H1 (cell line): Measurements from ENCODE around the gene TNFAIP8L3. TPM values are rescaled to one million over a fixed set of nuclear protein-coding genes. Genes with fewer than 3 reads are reported as not detected.

Source experiments
- CTCF ChIA-PET: fragments of 300-600 bp; sonication (Branson Sonifier 250); formaldehyde crosslinking; loops from one replicate; lab custom pipeline; 2021; ENCODE audit not compliant: partially characterized antibody; lab: Charles Lee
- POLR2A ChIA-PET: fragments of 300-600 bp; sonication (Branson Sonifier 250); formaldehyde crosslinking; loops from one replicate; lab custom pipeline; 2021; ENCODE audit warnings: inconsistent platforms; ENCODE audit not compliant: partially characterized antibody; lab: Charles Lee
- DNase-seq, 2 experiments: peaks; one replicate each; pipeline versions ENCODE4 v3.0.0 to v3.0.0-alpha.2; 2010 to 2022; ENCODE audit warnings: low spot score in 2 of 2, low read depth in 1 of 2, mixed read lengths in 1 of 2
- FAIRE-seq: peaks from 2 replicates; lab custom pipeline; 2011; peaks lifted over from hg19 to GRCh38; lab: Jason Lieb, UNC
- H2AFZ ChIP-seq: 2 replicates; pipeline ENCODE4 v1.8.1; 2012; ENCODE audit warnings: low read length, inconsistent platforms
- H2AK5ac ChIP-seq: 2 replicates; pipeline ENCODE4 v1.6.1; 2013; ENCODE audit warnings: low read depth, low read length
- H2BK120ac ChIP-seq: replicated peaks from 2 replicates; pipeline ENCODE3; 2013; ENCODE audit warnings: low read depth, low read length, inconsistent platforms
- H2BK12ac ChIP-seq: 2 replicates; pipeline ENCODE4 v1.6.1; 2013; ENCODE audit warnings: low read depth, low read length
- H2BK15ac ChIP-seq: 2 replicates; pipeline ENCODE4 v1.6.1; 2013; ENCODE audit warnings: low read length
- H2BK20ac ChIP-seq: 2 replicates; pipeline ENCODE4 v1.6.1; 2013; ENCODE audit warnings: low read length
- H2BK5ac ChIP-seq: 2 replicates; pipeline ENCODE4 v1.6.1; 2013; ENCODE audit warnings: low read depth, low read length
- H3K14ac ChIP-seq: 2 replicates; pipeline ENCODE4 v1.6.1; 2013; ENCODE audit warnings: inconsistent platforms; ENCODE audit not compliant: insufficient read length
- H3K18ac ChIP-seq: 2 replicates; pipeline ENCODE4 v1.6.1; 2013; ENCODE audit warnings: low read length; ENCODE audit errors: extremely low read depth
- H3K23ac ChIP-seq: 2 replicates; pipeline ENCODE4 v1.6.1; 2013; ENCODE audit warnings: inconsistent platforms; ENCODE audit not compliant: insufficient read length
- H3K23me2 ChIP-seq: 2 replicates; pipeline ENCODE4 v1.6.1; 2013; ENCODE audit warnings: low read depth, low read length
- H3K27ac ChIP-seq: 2 replicates; pipeline ENCODE4 v1.6.1; 2011; ENCODE audit warnings: low read depth, low read length, inconsistent platforms
- H3K27me3 ChIP-seq, 4 experiments: replicated peaks in 1 of 4; 1 replicate in 1 of 4; 2 replicates in 3 of 4; pipeline versions ENCODE4 v1.6.1 to v1.8.1; 2011 to 2013; ENCODE audit warnings: low read length in 3 of 4, mild to moderate bottlenecking in 3 of 4, inconsistent platforms in 2 of 4, mixed read lengths in 2 of 4, moderate library complexity in 1 of 4; ENCODE audit not compliant: control insufficient read depth in 3 of 4, insufficient read depth in 3 of 4; ENCODE audit errors: extremely low read depth in 1 of 4
- H3K36me3 ChIP-seq, 4 experiments: 2 replicates each; pipeline versions ENCODE4 v1.6.1 to v1.8.1; 2011 to 2013; ENCODE audit warnings: mild to moderate bottlenecking in 4 of 4, low read length in 3 of 4, moderate library complexity in 2 of 4, control low read depth in 1 of 4, inconsistent platforms in 1 of 4; ENCODE audit not compliant: insufficient read depth in 4 of 4, control insufficient read depth in 2 of 4
- H3K4ac ChIP-seq: replicated peaks from 2 replicates; pipeline ENCODE3; 2013; ENCODE audit warnings: low read length, low read depth, mixed read lengths, inconsistent platforms; ENCODE audit not compliant: insufficient read length
- H3K4me1 ChIP-seq, 4 experiments: replicated peaks in 1 of 4; 1 replicate in 1 of 4; 2 replicates in 3 of 4; pipeline versions ENCODE4 v1.6.1 to v1.8.1; 2011 to 2013; ENCODE audit warnings: low read length in 3 of 4, inconsistent platforms in 2 of 4, mixed read lengths in 1 of 4; ENCODE audit not compliant: insufficient read depth in 4 of 4, control insufficient read depth in 3 of 4
- H3K4me2 ChIP-seq, 2 experiments: 2 replicates each; pipeline versions ENCODE4 v1.6.1 to v1.8.1; 2011 to 2013; ENCODE audit warnings: low read depth in 2 of 2, low read length in 2 of 2, control low read depth in 1 of 2, inconsistent platforms in 1 of 2, mild to moderate bottlenecking in 1 of 2; ENCODE audit not compliant: insufficient read depth in 1 of 2
- H3K4me3 ChIP-seq, 4 experiments: fragments of 200-600, 300-600 bp in 1 of 4; sonication (generic), shearing (Covaris generic), sonication (Bioruptor Twin) in 1 of 4; 2 replicates each; pipeline versions ENCODE4 v1.5.1 to v1.8.1; 2011 to 2016; ENCODE audit warnings: low read length in 4 of 4, low read depth in 3 of 4, control low read depth in 2 of 4, inconsistent platforms in 2 of 4, mild to moderate bottlenecking in 2 of 4, mixed read lengths in 1 of 4, moderate library complexity in 1 of 4; ENCODE audit not compliant: insufficient read depth in 2 of 4; ENCODE audit errors: extremely low read depth in 1 of 4
- H3K56ac ChIP-seq: replicated peaks from 2 replicates; pipeline ENCODE3; 2013; ENCODE audit warnings: low read depth, mild to moderate bottlenecking, mixed read lengths, low read length, inconsistent platforms; ENCODE audit not compliant: insufficient read length
- H3K79me1 ChIP-seq: 2 replicates; pipeline ENCODE4 v1.6.1; 2013; ENCODE audit warnings: low read depth, low read length, control low read depth
- H3K79me2 ChIP-seq, 2 experiments: 2 replicates each; pipeline versions ENCODE4 v1.6.1 to v1.8.1; 2012 to 2013; ENCODE audit warnings: low read length in 2 of 2, mild to moderate bottlenecking in 2 of 2, inconsistent platforms in 1 of 2; ENCODE audit not compliant: insufficient read depth in 2 of 2, control insufficient read depth in 1 of 2
- H3K9ac ChIP-seq, 4 experiments: replicated peaks in 1 of 4; 1 replicate in 1 of 4; 2 replicates in 3 of 4; pipeline versions ENCODE4 v1.6.1 to v1.8.1; 2011 to 2013; ENCODE audit warnings: low read depth in 3 of 4, low read length in 3 of 4, control low read depth in 2 of 4, mild to moderate bottlenecking in 2 of 4, moderate library complexity in 2 of 4, inconsistent platforms in 1 of 4; ENCODE audit errors: extremely low read depth in 1 of 4
- H3K9me3 ChIP-seq, 2 experiments: 2 replicates each; pipeline versions ENCODE4 v1.6.1 to v1.8.1; 2012 to 2013; ENCODE audit warnings: mild to moderate bottlenecking in 2 of 2, moderate library complexity in 2 of 2, control low read depth in 1 of 2, inconsistent platforms in 1 of 2, low read depth in 1 of 2, low read length in 1 of 2, mixed read lengths in 1 of 2; ENCODE audit not compliant: insufficient read depth in 2 of 2
- H4K20me1 ChIP-seq, 2 experiments: replicated peaks in 1 of 2; 2 replicates each; pipeline versions ENCODE3 to v1.8.1; 2011 to 2013; ENCODE audit warnings: inconsistent platforms in 2 of 2, low read length in 2 of 2, mild to moderate bottlenecking in 1 of 2; ENCODE audit not compliant: insufficient read depth in 2 of 2, control insufficient read depth in 1 of 2
- H4K5ac ChIP-seq: 2 replicates; pipeline ENCODE4 v1.6.1; 2013; ENCODE audit warnings: low read length, low read depth, mixed read lengths, inconsistent platforms; ENCODE audit not compliant: insufficient read length
- H4K8ac ChIP-seq: 2 replicates; pipeline ENCODE4 v1.8.0; 2013; ENCODE audit warnings: mild to moderate bottlenecking, moderate library complexity, low read length, inconsistent platforms; ENCODE audit not compliant: insufficient read depth; ENCODE audit errors: extremely low read depth
- H4K91ac ChIP-seq: replicated peaks from 2 replicates; pipeline ENCODE3; 2013; ENCODE audit warnings: low read length, mixed read lengths, inconsistent platforms; ENCODE audit not compliant: insufficient read length
- ATF2 ChIP-seq: IDR thresholded peaks from 2 replicates; pipeline ENCODE4 v1.6.1; 2012; ENCODE audit warnings: low read length, inconsistent platforms
- CBX5 ChIP-seq: fragments of 300-800, 300-1000 bp; sonication (generic); IDR thresholded peaks from 2 replicates; pipeline ENCODE4 v1.7.1; 2016; ENCODE audit warnings: antibody characterized with exemption, low read length, low read depth
- CBX8 ChIP-seq: fragments of 300-800, 300-1000 bp; sonication (generic); IDR thresholded peaks from 2 replicates; pipeline ENCODE4 v1.7.1; 2016; ENCODE audit warnings: low read depth, low read length, borderline replicate concordance
- CTBP2 ChIP-seq: IDR thresholded peaks from 2 replicates; pipeline ENCODE4 v1.7.0; 2011; ENCODE audit warnings: borderline replicate concordance, mild to moderate bottlenecking, moderate library complexity, mixed read lengths, low read length; ENCODE audit not compliant: insufficient read depth, insufficient read length
- EZH2 ChIP-seq: fragments of 200-600 bp; sonication (generic); IDR thresholded peaks from 2 replicates; pipeline ENCODE4 v1.7.1; 2012; ENCODE audit warnings: low read depth, mild to moderate bottlenecking, moderate library complexity, low read length, inconsistent platforms; ENCODE audit not compliant: severe bottlenecking
- GABPA ChIP-seq: IDR thresholded peaks from 2 replicates; pipeline ENCODE4 v1.6.1; 2011; ENCODE audit warnings: mild to moderate bottlenecking, low read length, moderate library complexity, borderline replicate concordance; ENCODE audit not compliant: insufficient read depth
- KDM5A ChIP-seq: fragments of 200-600 bp; IDR thresholded peaks from 2 replicates; pipeline ENCODE4 v1.7.1; 2012; ENCODE audit warnings: mild to moderate bottlenecking, low read length, inconsistent platforms, mixed read lengths
- POLR2A ChIP-seq, 2 experiments: IDR thresholded peaks; 1 replicate in 1 of 2; 2 replicates in 1 of 2; pipeline ENCODE4 v1.6.1; 2011; ENCODE audit warnings: low read depth in 2 of 2, low read length in 2 of 2, mild to moderate bottlenecking in 2 of 2; ENCODE audit errors: control extremely low read depth in 1 of 2
- RAD21 ChIP-seq, 2 experiments: IDR thresholded peaks in 1 of 2; conservative IDR thresholded peaks in 1 of 2; 2 replicates each; pipeline ENCODE4 v1.6.1; 2011; ENCODE audit warnings: low read depth in 2 of 2, low read length in 2 of 2, improper control_type of control experiment in 1 of 2, inconsistent platforms in 1 of 2, mild to moderate bottlenecking in 1 of 2, moderate library complexity in 1 of 2
- SAP30 ChIP-seq: fragments of 300-600 bp; sonication (generic); IDR thresholded peaks from 2 replicates; pipeline ENCODE4 v1.7.1; 2012; ENCODE audit warnings: low read length, moderate library complexity, mild to moderate bottlenecking, inconsistent platforms; ENCODE audit not compliant: insufficient read depth, insufficient replicate concordance
- TEAD4 ChIP-seq: IDR thresholded peaks from 2 replicates; pipeline ENCODE4 v1.6.1; 2012; ENCODE audit warnings: low read depth, low read length, inconsistent platforms, mixed read lengths
- YY1 ChIP-seq: IDR thresholded peaks from 2 replicates; pipeline ENCODE4 v1.6.1; 2011; ENCODE audit warnings: low read depth, mild to moderate bottlenecking, low read length
- WGBS, 2 experiments: shearing (Covaris generic) in 1 of 2; methylation state at CpG; one replicate each; pipeline versions ENCODE4 v1.1.6 to v1.1.7; 2013 to 2015; ENCODE audit warnings: low lambda C conversion rate in 2 of 2, mixed read lengths in 2 of 2, inconsistent platforms in 1 of 2, low coverage in 1 of 2, missing lambda C conversion rate in 1 of 2; ENCODE audit not compliant: insufficient replicate concordance in 2 of 2, insufficient coverage in 1 of 2, insufficient read length in 1 of 2; ENCODE audit errors: extremely low coverage in 1 of 2, missing lambda C conversion rate in 1 of 2; 5-methylcytosine and 5-hydroxymethylcytosine counted together
- polyA plus RNA-seq, 7 experiments: library from polyadenylated mRNA; depleted of rRNA in 3 of 7; stranded (reverse) in 5 of 7; unstranded in 2 of 7; fragments of >200 nt in 5 of 7; fragments of 200-250 nt in 2 of 7; gene quantifications; 1 replicate in 5 of 7; 2 replicates in 1 of 7; 4 replicates in 1 of 7; pipeline versions ENCODE4 v1.2.1 to v1.2.3, GENCODE V29; 2011 to 2013; ENCODE audit warnings: missing spikeins in 2 of 7, mixed read lengths in 2 of 7
- total RNA-seq: library from RNA; stranded (reverse); fragmentation: NEBNext Ultra II Directional; extraction: Animal tissue kit (Norgen Biotek cat#: 25700); gene quantifications from 2 replicates; pipeline ENCODE4 v1.2.1, GENCODE V29; 2021

Gene TNFAIP8L3
- total and polyA plus RNA-seq, 2 of the 8 experiments (the other 6 are each of a cell fraction or from before 2014, with no cell fraction given) = 0.23 to 0.67 TPM

- DNase-seq (no peak), FAIRE-seq (no peak)
- Histone ChIP-seq H2BK5ac (no peak overlapping the region), H3K9me3 (no peaks in the 10 kb centered on the region), H4K5ac (no peak overlapping the region), H3K4me2 (no peak overlapping the region), H2AFZ (no peak overlapping the region), H3K79me1 (no peaks in the 10 kb centered on the region), H3K27me3 (no peaks in the 10 kb centered on the region), H3K36me3 (no peaks in the 10 kb centered on the region), H2BK12ac (no peak overlapping the region), H2BK15ac (no peak overlapping the region), H3K56ac (no peak overlapping the region), H3K4ac (no peak overlapping the region), H2AK5ac (no peak overlapping the region), H3K27ac (no peak overlapping the region), H3K23me2 (no peaks in the 10 kb centered on the region), H4K20me1 (peaks cover 0 to 2% of the 10 kb centered on the region in 2 experiments), H3K4me3 (no peak overlapping the region), H3K79me2 (no peaks in the 10 kb centered on the region), H4K8ac (no peak overlapping the region), H3K9ac (no peak overlapping the region; a peak in 1 of 7 replicates), H2BK120ac (no peak overlapping the region), H3K14ac (no peak overlapping the region), H4K91ac (no peak overlapping the region), H3K18ac (no peak overlapping the region), H3K4me1 (peaks cover 0 to 3% (median 0%) of the 10 kb centered on the region in 4 experiments; a peak in 1 of 7 replicates), H3K23ac (no peak overlapping the region), H2BK20ac (no peak overlapping the region)
- 80% methylated on average over 1 of the region's 1 CpG; no CpG with 5 or more reads in 1 of the 2 experiments for WGBS, 2 experiments
- CTCF ChIA-PET = interaction anchor here (0.8 to 7.6 kb wide), 7 partner anchors 8 to 265 kb away, joined by 3 to 71 read pairs (median 4); no protein-coding TSS in a partner anchor
- POLR2A ChIA-PET = interaction anchor here (1.3 kb wide), 1 partner anchor 9 kb away, joined by 3 read pairs; no protein-coding TSS in a partner anchor
- TF ChIP-seq EZH2 = no peak
- TF ChIP-seq CBX8 = no peak
- TF ChIP-seq ATF2 = no peak
- no peak for TF ChIP-seq GABPA
- TF ChIP-seq CTBP2 = no peak
- TF ChIP-seq SAP30 = no peak
- TF ChIP-seq KDM5A = no peak
- no peak for TF ChIP-seq CBX5
- no peak for TF ChIP-seq POLR2A (IDR thresholded peaks at IDR 0.05; ENCODE audit: control extremely low read depth in 1 of 2, low read depth in 2 of 2, low read length in 2 of 2)
- TF ChIP-seq YY1 = no peak
- no peak for TF ChIP-seq TEAD4
- TF ChIP-seq RAD21 (IDR thresholded peaks at IDR 0.05 in 1 of 2, conservative IDR thresholded peaks at IDR 0.05 in 1 of 2; ENCODE audit: low read depth in 2 of 2, low read length in 2 of 2) = no peak
Measured at GRCh38 chr15:51137024-51137423, 42.3 kb upstream of the TNFAIP8L3 start.
